Activated naive CD4-positive, alpha-beta T cell treated with anti-CD3 and anti-CD28 coated beads for 36 hours (primary cell): ENCODE measurements around the gene SCN4A. TPM values are rescaled to one million over a fixed set of nuclear protein-coding genes. Genes with fewer than 3 reads are reported as not detected.
A peak's percentile ranks its signal among the peaks of the same experiment; 100 is the strongest.
"Not testable (repeated sequence)": the region's sequence is repeated elsewhere in the genome, so short reads cannot be mapped to it uniquely, and the experiment has no call there.

Source experiments
- CTCF ChIA-PET: fragments of 350-600 bp; sonication (Branson Sonifier 250); formaldehyde crosslinking; loops from one replicate; lab custom pipeline; 2021; ENCODE audit warnings: antibody characterized with exemption; lab: Charles Lee
- DNase-seq: peaks from one replicate; pipeline ENCODE4 v3.0.0-alpha.2; 2020
- H3K27ac Mint-ChIP-seq: one replicate; pipeline ENCODE4 v1.8.0; 2021; ENCODE audit warnings: mild to moderate bottlenecking, mixed read lengths
- H3K27me3 Mint-ChIP-seq: one replicate; pipeline ENCODE4 v1.8.0; 2021; ENCODE audit warnings: low read depth, mixed read lengths
- H3K36me3 Mint-ChIP-seq: one replicate; pipeline ENCODE4 v1.8.0; 2021; ENCODE audit warnings: low read depth, mixed read lengths
- H3K4me1 Mint-ChIP-seq: one replicate; pipeline ENCODE4 v1.8.0; 2021; ENCODE audit warnings: low read depth, mixed read lengths
- H3K4me3 Mint-ChIP-seq: one replicate; pipeline ENCODE4 v1.8.0; 2021; ENCODE audit warnings: mild to moderate bottlenecking, moderate library complexity, mixed read lengths
- H3K9me3 Mint-ChIP-seq: one replicate; pipeline ENCODE4 v1.8.0; 2021; ENCODE audit warnings: mixed read lengths
- intact Hi-C: fragments of 100-400 bp; cut with micrococcal nuclease; formaldehyde crosslinking; loops from one replicate; pipeline ENCODE4 v1.15.1; 2023
- total RNA-seq, 2 experiments: library from RNA; stranded (reverse); gene quantifications; one replicate each; pipeline ENCODE4 v1.2.3, GENCODE V29; 2021

SCN4A gene
- total RNA-seq, 2 experiments from 2014 or later: 0.10 to 0.47 TPM

DNA sequence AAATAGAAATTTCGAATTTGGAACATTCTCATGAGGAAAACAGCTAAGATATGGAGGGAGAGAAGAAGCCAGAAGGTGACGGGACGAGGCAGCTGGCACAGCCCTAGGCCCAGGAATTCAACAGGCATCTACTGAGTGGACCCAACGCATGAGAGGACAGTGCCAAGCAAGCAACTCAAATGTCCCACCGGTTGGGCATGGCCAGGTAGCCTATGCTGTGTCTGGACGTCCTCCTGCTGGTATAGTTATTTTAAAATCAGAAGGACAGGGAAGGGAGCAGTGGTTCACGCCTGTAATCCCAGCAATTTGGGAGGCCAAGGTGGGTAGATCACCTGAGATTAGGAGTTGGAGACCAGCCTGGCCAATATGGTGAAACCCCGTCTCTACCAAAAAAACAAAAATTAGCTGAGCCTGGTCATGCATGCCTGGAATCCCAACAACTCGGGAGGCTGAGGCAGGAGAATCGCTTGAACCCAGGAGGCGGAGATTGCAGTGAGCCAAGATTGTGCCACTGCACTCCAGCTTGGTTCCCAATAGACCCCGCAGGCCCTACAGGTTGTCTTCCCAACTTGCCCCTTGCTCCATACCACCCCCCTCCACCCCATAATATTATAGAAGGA lies 56.0 kb downstream of the SCN4A start:
- intact Hi-C loops: no loop called here
- H3K4me1 Mint-ChIP-seq: peaks cover 5% of the 10 kb centered on the region
- H3K36me3 Mint-ChIP-seq: no peaks in the 10 kb centered on the region
- H3K27ac Mint-ChIP-seq: no peak overlapping the region
- no peaks in the 10 kb centered on the region for H3K9me3 Mint-ChIP-seq
- no peaks in the 10 kb centered on the region for H3K27me3 Mint-ChIP-seq
- CTCF ChIA-PET: interaction anchor here (1.4 to 5.5 kb wide), 6 partner anchors 11 to 216 kb away, joined by 3 to 91 read pairs (median 27); partner anchors contain the start of gene CD79B
- H3K4me3 Mint-ChIP-seq: no peak overlapping the region
- no peak for DNase-seq

DNA sequence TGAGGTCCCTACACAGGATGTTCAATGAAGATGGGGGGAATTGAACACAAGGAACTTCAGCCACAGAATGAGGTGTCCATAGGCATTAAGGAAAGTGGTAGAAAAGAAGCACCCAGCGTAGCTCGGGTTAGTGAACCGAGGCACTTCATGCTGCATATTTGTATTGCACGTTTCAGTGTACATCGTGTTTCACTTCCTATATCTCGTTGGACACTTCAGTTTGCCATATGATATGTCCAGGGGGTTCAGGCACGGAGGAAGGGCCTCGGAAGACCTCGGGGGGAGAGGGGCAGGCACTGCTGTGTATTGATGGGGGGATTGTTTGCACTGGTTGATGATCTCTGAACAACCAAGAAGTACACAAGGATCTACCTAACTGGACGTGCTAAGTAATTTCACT lies 57.0 kb downstream of the SCN4A start:
- H3K27ac Mint-ChIP-seq, H3K4me3 Mint-ChIP-seq, DNase-seq, H3K4me1 Mint-ChIP-seq, H3K27me3 Mint-ChIP-seq, H3K36me3 Mint-ChIP-seq, H3K9me3 Mint-ChIP-seq, intact Hi-C loops: not testable (repeated sequence)
- CTCF ChIA-PET: interaction anchor here (1.0 to 5.5 kb wide), 6 partner anchors 11 to 217 kb away, joined by 3 to 91 read pairs (median 4); partner anchors contain the start of gene CD79B

- peaks cover 5% of the 10 kb centered on the region for H3K4me1 Mint-ChIP-seq
- H3K27me3 Mint-ChIP-seq: no peaks in the 10 kb centered on the region
- CTCF ChIA-PET: interaction anchor here (1.1 to 4.2 kb wide), 4 partner anchors 18 to 113 kb away, joined by 3 to 29 read pairs (median 9); partner anchors contain the start of gene CD79B
- no peak overlapping the region for H3K4me3 Mint-ChIP-seq
- no peak overlapping the region for H3K27ac Mint-ChIP-seq
- DNase-seq: no peak
- no peaks in the 10 kb centered on the region for H3K9me3 Mint-ChIP-seq
- intact Hi-C loops: loop anchor here (5.0 kb wide), 1 partner anchor 368 kb away; no protein-coding TSS in a partner anchor
- no peaks in the 10 kb centered on the region for H3K36me3 Mint-ChIP-seq
These were observed 58.2 kb downstream of the SCN4A start for GRCh38 chr17:63914471-63914870.

DNA sequence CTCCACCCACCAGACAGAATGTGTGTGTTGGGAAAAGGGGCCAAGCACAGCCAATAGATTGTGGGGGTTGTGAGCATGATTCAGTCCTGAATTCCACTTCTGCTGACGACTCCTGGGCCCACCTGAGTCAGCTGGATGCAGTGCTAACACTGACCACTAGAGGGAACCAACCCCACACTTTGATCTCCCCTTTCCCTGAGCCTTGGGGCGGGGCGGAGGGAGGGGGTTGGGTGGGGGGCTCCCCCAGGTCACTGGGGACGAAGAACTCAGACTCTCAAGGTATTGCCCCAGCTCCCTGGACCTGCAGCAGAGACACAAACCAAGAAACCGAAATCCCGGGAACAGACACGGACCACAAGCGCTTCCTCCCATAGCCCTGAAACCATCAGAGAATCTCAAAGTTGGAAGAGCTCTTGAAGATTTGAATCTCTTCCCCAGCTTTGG lies 61.0 kb downstream of the SCN4A start:
- H3K4me1 Mint-ChIP-seq: no peaks in the 10 kb centered on the region
- no peak overlapping the region for H3K27ac Mint-ChIP-seq
- no peak overlapping the region for H3K4me3 Mint-ChIP-seq
- H3K9me3 Mint-ChIP-seq: no peaks in the 10 kb centered on the region
- H3K27me3 Mint-ChIP-seq: no peaks in the 10 kb centered on the region
- no peaks in the 10 kb centered on the region for H3K36me3 Mint-ChIP-seq
- CTCF ChIA-PET: interaction anchor here (0.9 to 4.2 kb wide), 25 partner anchors 7 to 370 kb away, joined by 3 to 29 read pairs (median 5); partner anchors contain the start of genes CD79B and GH1
- intact Hi-C loops: loop anchor here (5.0 kb wide), 1 partner anchor 371 kb away; no protein-coding TSS in a partner anchor
- peak; percentile 74 for DNase-seq

DNA sequence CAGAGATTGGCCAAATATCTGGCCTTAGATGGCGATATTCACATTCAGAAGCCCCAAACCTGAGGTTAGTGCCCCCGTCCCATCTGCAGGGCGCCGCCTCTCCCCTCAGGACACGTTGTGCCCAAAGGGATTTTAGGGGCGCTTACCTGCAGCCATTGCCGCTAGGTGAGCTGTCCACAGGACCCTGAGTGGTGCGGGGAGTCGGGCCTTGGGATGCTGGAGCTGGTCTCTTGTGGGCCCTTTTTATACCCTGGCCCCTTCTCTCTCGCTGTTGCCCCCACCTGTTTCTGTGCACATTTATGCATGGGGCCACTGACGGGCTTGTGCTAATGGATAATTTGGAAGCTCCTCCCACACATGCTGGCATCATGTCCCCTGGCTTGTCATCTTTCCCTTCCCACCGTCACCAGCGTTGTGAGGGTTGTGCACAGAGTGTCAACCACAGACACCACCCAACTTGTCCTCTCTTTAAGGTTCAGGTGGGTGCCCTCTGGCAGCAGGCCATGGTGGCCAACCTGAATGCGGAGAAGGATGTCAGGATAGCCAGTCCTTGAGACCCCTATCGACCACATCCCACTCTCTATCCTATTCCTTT lies 61.6 kb downstream of the SCN4A start, which contains the start of gene CSHL1:
Gene CSHL1 (minus strand): TSS at position 218 of the 595 bp plus-strand sequence. CDS start 62 bp downstream, at position 156.
- CTCF ChIA-PET: interaction anchor here (0.6 to 4.2 kb wide), 22 partner anchors 8 to 371 kb away, joined by 3 to 29 read pairs (median 5); partner anchors contain the start of genes CD79B and GH1
- no peak within 1 kb of the TSS for H3K4me3 Mint-ChIP-seq
- H3K9me3 Mint-ChIP-seq: no peaks in the 10 kb centered on the region
- DNase-seq: no peak
- H3K4me1 Mint-ChIP-seq: no peaks in the 10 kb centered on the region
- no peaks in the 10 kb centered on the region for H3K27me3 Mint-ChIP-seq
- H3K27ac Mint-ChIP-seq: no peak within 1 kb of the TSS
- no peaks in the 10 kb centered on the region for H3K36me3 Mint-ChIP-seq
- intact Hi-C loops: loop anchor here (5.0 kb wide), 1 partner anchor 371 kb away; no protein-coding TSS in a partner anchor

DNA sequence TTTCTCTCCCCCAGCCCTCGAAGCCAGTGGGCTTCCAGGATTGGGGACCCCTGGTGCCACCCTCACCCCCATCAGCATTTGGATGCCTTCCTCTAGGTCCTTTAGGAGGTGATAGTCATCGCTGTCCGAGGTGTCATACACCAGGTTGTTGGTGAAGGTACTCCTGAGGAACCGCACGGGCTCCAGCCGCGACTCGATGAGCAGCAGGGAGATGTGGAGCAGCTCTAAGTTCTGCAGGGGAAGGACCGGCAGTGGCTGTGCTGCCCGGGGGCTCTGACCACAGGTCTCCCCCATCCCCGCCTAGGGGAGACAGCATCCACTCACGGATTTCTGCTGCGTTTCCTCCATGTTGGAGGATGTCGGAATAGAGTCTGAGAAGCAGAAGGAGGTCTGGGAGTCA lies 62.6 kb downstream of the SCN4A start:
- no peaks in the 10 kb centered on the region for H3K9me3 Mint-ChIP-seq

DNA sequence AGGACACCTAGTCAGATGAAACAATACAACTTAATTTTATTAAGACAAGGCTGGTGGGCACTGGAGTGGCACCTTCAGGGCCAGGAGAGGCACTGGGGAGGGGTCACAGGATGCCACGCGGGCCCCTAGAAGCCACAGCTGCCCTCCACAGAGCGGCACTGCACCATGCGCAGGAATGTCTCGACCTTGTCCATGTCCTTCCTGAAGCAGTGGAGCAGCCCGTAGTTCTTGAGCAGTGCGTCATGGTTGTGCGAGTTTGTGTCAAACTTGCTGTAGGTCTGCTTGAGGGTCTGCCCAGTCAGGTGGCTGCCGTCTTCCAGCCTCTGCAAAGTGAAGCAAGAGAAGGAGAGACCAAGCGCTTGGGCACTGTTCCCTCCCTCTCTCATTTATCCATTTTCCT lies 63.1 kb downstream of the SCN4A start:
- H3K9me3 Mint-ChIP-seq, H3K4me3 Mint-ChIP-seq, H3K27ac Mint-ChIP-seq, DNase-seq, intact Hi-C loops, H3K4me1 Mint-ChIP-seq, H3K27me3 Mint-ChIP-seq, H3K36me3 Mint-ChIP-seq: not testable (repeated sequence)
- CTCF ChIA-PET: interaction anchor here (2.5 kb wide), 1 partner anchor 10 kb away, joined by 12 read pairs; the partner anchor contains the start of gene GH1

More for the DNA sequence above, 62.6 kb downstream of the SCN4A start:
- Mint-ChIP-seq H3K27ac (no peak overlapping the region), H3K36me3 (no peaks in the 10 kb centered on the region), H3K27me3 (no peaks in the 10 kb centered on the region), H3K4me1 (no peaks in the 10 kb centered on the region), H3K4me3 (no peak overlapping the region)
- DNase-seq: no peak
- CTCF ChIA-PET: interaction anchor here (1.2 to 2.5 kb wide), 5 partner anchors 9 to 44 kb away, joined by 4 to 21 read pairs (median 10); partner anchors contain the start of gene GH1
- intact Hi-C loops: loop anchor here (5.0 kb wide), 1 partner anchor 372 kb away; no protein-coding TSS in a partner anchor

DNA sequence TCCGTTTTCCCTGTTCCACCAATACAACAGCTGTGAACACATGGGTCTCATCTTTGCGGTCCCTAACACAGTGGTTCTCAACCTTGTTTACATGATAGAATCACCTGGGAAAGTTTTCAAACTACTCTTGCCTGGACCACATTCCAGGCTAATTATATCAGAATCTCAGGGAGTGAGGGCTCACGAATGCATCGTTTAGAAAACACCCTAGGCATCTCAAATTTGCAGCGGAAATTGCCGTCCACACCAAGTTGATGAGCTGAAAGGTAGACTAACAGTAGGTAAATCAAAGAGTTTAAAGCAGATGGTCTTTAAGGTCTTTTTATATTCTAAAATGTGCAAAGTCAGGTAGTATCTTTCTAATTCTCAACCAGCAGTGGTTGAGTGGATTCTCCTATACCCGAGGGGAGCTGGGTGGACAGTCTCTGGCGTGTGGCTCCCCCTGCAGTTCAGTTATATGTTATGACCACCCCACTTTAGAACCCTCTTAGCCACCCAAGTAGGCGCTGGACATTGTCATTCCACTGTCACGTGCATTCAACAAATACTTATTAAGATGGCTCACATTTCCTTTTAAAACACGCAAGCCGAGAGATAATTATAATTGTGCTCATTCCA lies 65.4 kb downstream of the SCN4A start:
- H3K27me3 Mint-ChIP-seq, H3K4me3 Mint-ChIP-seq, H3K36me3 Mint-ChIP-seq, intact Hi-C loops, H3K27ac Mint-ChIP-seq, H3K9me3 Mint-ChIP-seq, H3K4me1 Mint-ChIP-seq: not testable (repeated sequence)
- DNase-seq: peak; percentile 29
- CTCF ChIA-PET: interaction anchor here (1.2 to 1.6 kb wide), 4 partner anchors 39 to 121 kb away, joined by 3 to 5 read pairs (median 4); no protein-coding TSS in a partner anchor

GRCh38 chr17:63904796-63905195 lies 67.9 kb downstream of the SCN4A start:
- H3K27ac Mint-ChIP-seq, H3K36me3 Mint-ChIP-seq, H3K27me3 Mint-ChIP-seq, H3K9me3 Mint-ChIP-seq, intact Hi-C loops, H3K4me1 Mint-ChIP-seq, DNase-seq, H3K4me3 Mint-ChIP-seq: not testable (repeated sequence)
- CTCF ChIA-PET: interaction anchor here (0.6 to 2.2 kb wide), 19 partner anchors 11 to 229 kb away, joined by 3 to 13 read pairs (median 4); partner anchors contain the start of gene ERN1

DNA sequence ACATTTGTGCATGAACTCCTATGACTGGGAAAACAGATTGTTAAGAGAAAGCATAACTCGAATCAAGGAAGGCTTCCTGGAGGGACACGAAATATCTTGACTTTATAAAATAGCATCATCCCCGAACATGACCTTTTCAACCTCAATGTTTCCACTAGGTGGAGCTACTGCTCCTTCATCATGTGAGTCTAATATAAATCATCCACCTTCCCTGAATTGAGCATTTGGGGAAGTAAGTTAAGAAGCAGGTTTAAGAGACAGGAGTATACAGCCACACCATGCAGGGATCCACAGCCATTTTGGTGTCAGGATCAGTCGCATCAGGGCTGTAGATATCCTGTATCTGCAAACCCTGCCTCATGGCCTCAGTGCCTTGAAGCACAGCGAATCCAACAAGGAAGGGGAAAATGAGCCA lies 68.9 kb downstream of the SCN4A start:
- not testable (repeated sequence) for H3K9me3 Mint-ChIP-seq

GRCh38 chr17:63901971-63902370 lies 70.7 kb downstream of the SCN4A start:
- H3K9me3 Mint-ChIP-seq, H3K27me3 Mint-ChIP-seq, H3K36me3 Mint-ChIP-seq, H3K27ac Mint-ChIP-seq, intact Hi-C loops, DNase-seq, H3K4me1 Mint-ChIP-seq, H3K4me3 Mint-ChIP-seq: not testable (repeated sequence)
- CTCF ChIA-PET: interaction anchor here (0.6 to 2.8 kb wide), 9 partner anchors 10 to 231 kb away, joined by 3 to 11 read pairs (median 5); no protein-coding TSS in a partner anchor

More for the DNA sequence above, 68.9 kb downstream of the SCN4A start:
- H3K36me3 Mint-ChIP-seq, H3K27me3 Mint-ChIP-seq, H3K4me3 Mint-ChIP-seq, H3K4me1 Mint-ChIP-seq, H3K27ac Mint-ChIP-seq, intact Hi-C loops: not testable (repeated sequence)
- DNase-seq: peak; percentile 57
- CTCF ChIA-PET: interaction anchor here (0.6 to 2.8 kb wide), 17 partner anchors 8 to 263 kb away, joined by 3 to 11 read pairs (median 3); partner anchors contain the start of gene ERN1
